SK-N-MC (cell line): ENCODE measurements around the gene THBS2.
"Not testable (repeated sequence)": the region's sequence is repeated elsewhere in the genome, so short reads cannot be mapped to it uniquely, and the experiment has no call there.

Experiments used
- DNase-seq: peaks from one replicate; pipeline ENCODE4 v3.0.0-alpha.2; 2011; ENCODE audit warnings: low read depth, low spot score
- H3K27ac ChIP-seq: fragments of 200-600 bp; sonication (generic); 2 replicates; pipeline ENCODE4 v1.5.1; 2016; ENCODE audit warnings: mixed run types
- H3K36me3 ChIP-seq: fragments of 200-600 bp; sonication (generic); 2 replicates; pipeline ENCODE4 v1.6.1; 2017; ENCODE audit warnings: antibody characterized with exemption, low read length, mixed read lengths; ENCODE audit not compliant: insufficient read depth
- H3K4me3 ChIP-seq: fragments of 200-600 bp; sonication (generic); 2 replicates; pipeline ENCODE4 v1.5.1; 2016
- H3K9ac ChIP-seq: fragments of 200-600 bp; sonication (generic); 2 replicates; pipeline ENCODE4 v1.8.0; 2017; ENCODE audit warnings: mixed run types, mixed read lengths; ENCODE audit not compliant: insufficient read length
- H3K9me3 ChIP-seq: fragments of 200-600 bp; sonication (generic); 2 replicates; pipeline ENCODE4 v1.6.1; 2017; ENCODE audit warnings: low read depth, mild to moderate bottlenecking, antibody characterized with exemption, low read length, moderate library complexity, mixed read lengths
- EZH2 ChIP-seq: fragments of 200-600 bp; sonication (generic); IDR thresholded peaks from one replicate; pipeline ENCODE4 v1.6.1; 2017; ENCODE audit warnings: antibody characterized with exemption
- FOXP2 ChIP-seq: optimal IDR thresholded peaks from 2 replicates; pipeline ENCODE3; 2011; ENCODE audit warnings: mild to moderate bottlenecking, moderate library complexity; ENCODE audit not compliant: insufficient read depth; ENCODE audit errors: extremely low read length, control extremely low read depth
- POLR2AphosphoS5 ChIP-seq: IDR thresholded peaks from 2 replicates; pipeline ENCODE4 v1.6.1; 2012; ENCODE audit warnings: mild to moderate bottlenecking, low read depth, low read length, borderline replicate concordance

The THBS2 gene

DNA sequence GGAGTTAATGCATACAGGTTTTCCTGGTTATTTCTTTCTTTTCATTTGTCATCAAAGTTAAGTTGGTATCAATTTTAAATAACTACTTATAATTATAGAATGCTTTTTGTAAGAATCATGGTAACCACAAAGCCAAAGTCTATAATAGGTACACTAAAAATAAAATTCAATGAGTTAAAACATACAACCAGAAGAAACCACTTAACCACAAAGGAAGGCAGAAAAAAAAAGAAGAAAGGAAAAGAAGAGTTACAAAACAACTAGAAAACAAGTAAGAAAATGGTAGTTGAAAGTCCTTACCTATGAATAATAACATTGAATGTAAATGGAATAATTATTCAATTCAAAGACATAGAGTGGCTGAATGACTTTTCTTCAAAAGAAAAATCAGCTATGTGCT lies 45.6 kb downstream of the THBS2 start:
- no peaks in the 10 kb centered on the region for H3K9me3 ChIP-seq
- no peak for TF ChIP-seq FOXP2
- TF ChIP-seq POLR2AphosphoS5, result no peak
- TF ChIP-seq EZH2, result no peak
- H3K36me3 ChIP-seq, result no peaks in the 10 kb centered on the region
- H3K4me3 ChIP-seq, result no peak overlapping the region
- no peak for DNase-seq
- no peak overlapping the region for H3K9ac ChIP-seq
- H3K27ac ChIP-seq, result no peak overlapping the region

DNA sequence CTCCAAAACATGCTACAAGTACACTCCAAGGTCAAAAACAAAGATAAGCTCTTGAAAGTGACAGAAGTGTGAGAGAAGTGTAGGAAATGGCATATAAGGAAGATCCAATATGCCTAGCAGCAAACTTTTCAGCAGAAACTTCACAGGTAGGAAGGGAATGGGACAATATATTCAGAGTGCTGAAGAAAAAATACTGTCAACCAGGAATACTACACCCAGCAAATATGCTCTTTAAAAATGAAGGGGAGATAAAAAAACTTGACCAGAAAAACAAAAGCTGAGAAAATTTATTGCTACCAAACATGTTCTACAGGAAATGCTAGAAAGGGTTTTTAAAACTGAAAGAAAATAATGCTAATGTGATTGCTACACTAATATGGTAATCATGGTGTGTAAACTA lies 46.2 kb downstream of the THBS2 start:
- no peaks in the 10 kb centered on the region for H3K36me3 ChIP-seq
- no peaks in the 10 kb centered on the region for H3K9me3 ChIP-seq
- no peak for TF ChIP-seq EZH2
- no peak for TF ChIP-seq POLR2AphosphoS5
- TF ChIP-seq FOXP2, result no peak
- H3K9ac ChIP-seq, result no peak overlapping the region
- no peak overlapping the region for H3K4me3 ChIP-seq
- no peak overlapping the region for H3K27ac ChIP-seq
- no peak for DNase-seq

DNA sequence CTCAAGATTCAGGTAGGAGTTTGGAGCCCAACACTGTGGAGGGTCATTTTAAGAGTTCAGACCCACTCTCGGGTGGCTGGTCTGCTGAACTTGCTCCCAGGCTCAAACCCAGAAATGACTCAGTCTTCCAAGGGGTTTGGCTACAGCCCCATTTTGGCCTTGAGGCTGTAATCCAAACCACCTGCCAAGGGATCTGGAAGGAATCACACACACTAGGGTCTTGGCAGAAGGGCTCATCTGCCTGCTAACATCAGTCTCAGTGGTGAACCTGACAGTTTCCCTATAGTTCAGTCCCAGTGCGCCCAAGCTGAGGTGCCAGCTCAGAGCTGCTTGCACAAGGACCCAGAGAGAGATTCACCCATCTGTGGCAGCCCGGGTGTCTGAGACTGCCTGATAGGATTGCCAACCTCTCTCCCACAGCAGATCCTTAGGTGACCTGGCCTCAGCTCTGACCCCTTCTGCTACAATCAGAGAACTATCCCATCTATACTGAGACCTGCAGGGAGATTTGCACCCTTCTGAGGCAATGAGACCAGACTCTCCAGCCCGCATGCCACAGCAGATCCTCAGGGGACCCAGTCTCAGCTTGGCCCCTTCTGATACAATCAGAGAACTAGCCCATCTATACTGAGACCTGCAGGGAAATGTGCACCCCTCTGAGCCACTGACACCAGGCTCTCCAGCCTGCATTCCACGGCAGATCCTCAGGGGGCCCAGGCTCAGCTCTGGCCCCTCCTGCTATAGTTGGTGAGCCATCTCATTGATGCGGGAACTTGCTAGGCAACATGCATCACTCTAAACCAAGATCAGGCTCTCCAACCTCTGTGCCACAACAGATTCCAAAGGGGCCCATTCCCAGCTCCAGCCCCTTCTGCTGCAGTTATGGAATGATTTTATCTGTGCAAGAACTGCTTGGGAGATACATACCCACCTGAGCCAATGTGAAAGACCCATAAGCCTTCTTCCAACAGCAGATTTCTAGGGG lies 48.2 kb downstream of the THBS2 start:
- H3K4me3 ChIP-seq, result no peak overlapping the region
- H3K9ac ChIP-seq, result no peak overlapping the region
- H3K36me3 ChIP-seq, result no peaks in the 10 kb centered on the region
- DNase-seq, result no peak
- no peak overlapping the region for H3K27ac ChIP-seq
- no peak for TF ChIP-seq POLR2AphosphoS5
- no peak for TF ChIP-seq FOXP2
- TF ChIP-seq EZH2, result no peak
- no peaks in the 10 kb centered on the region for H3K9me3 ChIP-seq

DNA sequence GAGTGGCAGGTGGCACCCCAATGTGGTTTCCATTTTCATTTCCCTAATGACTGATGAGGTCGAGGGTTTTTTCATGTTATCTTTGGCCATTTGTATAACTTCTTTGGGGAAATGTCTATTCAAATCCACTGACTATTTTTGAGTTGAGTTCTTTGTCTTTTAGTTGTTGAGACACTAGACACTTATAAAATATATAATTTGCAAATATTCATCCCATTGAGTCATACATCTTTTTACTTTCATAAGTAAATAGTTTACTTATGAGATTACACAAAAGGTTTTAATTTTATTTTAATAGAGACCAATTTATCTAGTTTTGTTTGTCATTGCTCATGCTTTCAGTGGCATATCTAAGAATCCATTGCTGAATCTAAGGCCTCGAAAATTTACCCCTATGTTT lies 49.5 kb downstream of the THBS2 start:
- Histone ChIP-seq H3K27ac (no peak overlapping the region), H3K9me3 (no peaks in the 10 kb centered on the region), H3K36me3 (no peaks in the 10 kb centered on the region), H3K9ac (no peak overlapping the region), H3K4me3 (no peak overlapping the region)
- no peak for TF ChIP-seq FOXP2
- no peak for TF ChIP-seq POLR2AphosphoS5
- no peak for TF ChIP-seq EZH2
- DNase-seq, result no peak

DNA sequence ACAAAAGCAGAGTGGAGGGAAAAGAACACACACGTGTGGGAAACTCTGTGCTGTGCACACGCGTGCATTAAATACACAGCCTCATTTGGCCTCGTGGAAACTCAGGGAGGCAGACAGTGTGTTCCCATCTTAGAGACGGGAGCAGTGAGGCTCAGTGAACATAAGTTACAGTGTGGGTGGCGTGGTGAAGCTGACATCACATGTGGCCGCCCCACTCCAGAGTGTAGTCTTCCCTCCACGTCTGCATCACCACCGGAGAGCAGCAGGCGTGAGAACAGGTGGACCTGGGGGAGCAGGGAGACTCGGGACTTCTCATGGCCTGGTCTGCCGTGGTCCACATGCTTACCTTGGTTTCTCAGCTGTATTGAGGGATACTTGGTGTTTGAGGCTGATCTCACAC lies 51.7 kb downstream of the THBS2 start:
- Histone ChIP-seq H3K9me3 (no peaks in the 10 kb centered on the region), H3K36me3 (no peaks in the 10 kb centered on the region), H3K27ac (no peak overlapping the region), H3K9ac (no peak overlapping the region), H3K4me3 (no peak overlapping the region)
- no peak for DNase-seq
- TF ChIP-seq POLR2AphosphoS5 (no peak), EZH2 (no peak), FOXP2 (no peak)

DNA sequence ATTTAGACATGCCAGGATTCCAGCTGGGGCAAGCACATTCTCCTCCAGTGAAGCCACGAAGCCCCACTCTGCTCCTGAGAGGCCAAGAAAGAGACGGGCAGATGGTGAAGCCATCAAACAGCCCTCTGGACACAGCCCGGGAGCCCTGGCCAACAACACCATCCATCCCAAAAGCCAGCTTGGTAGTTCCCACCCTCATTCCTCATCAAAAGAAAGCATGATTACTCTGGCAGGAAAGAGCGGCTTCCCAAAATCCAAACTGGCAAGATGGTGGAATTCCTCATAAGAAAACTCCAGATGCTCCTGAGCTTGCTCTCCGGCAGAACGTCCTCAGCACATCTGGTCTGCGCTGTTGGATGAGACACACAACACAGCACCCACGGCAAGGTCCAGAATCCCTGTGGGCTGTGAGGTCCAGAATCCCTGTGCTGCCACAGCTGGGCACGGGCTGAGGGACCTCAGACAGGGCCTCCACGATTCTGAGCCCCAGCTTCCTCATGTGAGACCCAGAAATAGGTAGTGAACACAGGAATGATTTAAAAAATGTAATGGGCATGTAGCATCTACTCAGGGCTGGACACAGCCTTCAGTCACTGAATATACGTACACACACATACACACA lies 52.6 kb downstream of the THBS2 start:
- no peak for DNase-seq
- TF ChIP-seq EZH2, result no peak
- no peak for TF ChIP-seq FOXP2
- no peak for TF ChIP-seq POLR2AphosphoS5
- no peak overlapping the region for H3K27ac ChIP-seq
- H3K9ac ChIP-seq, result no peak overlapping the region
- no peaks in the 10 kb centered on the region for H3K36me3 ChIP-seq
- no peaks in the 10 kb centered on the region for H3K9me3 ChIP-seq
- H3K4me3 ChIP-seq, result no peak overlapping the region

DNA sequence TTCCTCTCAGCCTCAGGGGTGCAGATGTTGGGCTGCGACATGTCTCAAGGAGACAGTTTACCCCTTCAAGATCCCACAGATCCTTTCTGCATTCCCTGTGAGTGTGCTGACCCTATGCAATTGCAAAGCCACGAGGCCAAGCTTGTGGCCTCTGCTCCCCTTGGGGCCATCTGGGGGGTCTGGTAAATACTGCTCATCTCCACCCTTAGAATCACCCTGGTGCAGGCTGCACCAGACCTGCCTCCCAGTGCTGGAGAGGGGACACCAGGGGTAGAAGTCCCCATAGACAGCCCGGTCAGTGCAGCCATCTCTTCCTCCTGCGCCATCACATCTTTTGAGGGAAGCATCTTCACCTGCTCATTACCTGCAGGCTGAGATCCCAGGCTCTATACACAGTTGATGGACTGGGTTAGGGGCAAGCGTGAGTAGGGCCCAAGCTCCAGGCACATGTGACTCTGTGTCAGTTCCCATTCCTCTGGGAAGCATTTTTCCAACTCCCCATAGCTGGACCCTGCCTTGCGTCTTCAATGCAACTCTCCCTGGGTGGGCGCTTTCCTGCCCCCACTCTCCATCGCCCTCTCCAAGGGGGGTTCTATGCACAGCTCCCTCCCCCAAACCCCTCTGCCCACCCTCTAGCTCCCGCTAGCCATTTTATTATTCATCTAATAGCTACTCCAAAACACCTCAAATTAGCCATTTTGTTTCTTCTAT lies 53.9 kb downstream of the THBS2 start:
- Histone ChIP-seq H3K4me3 (no peak overlapping the region), H3K27ac (no peak overlapping the region), H3K9me3 (no peaks in the 10 kb centered on the region), H3K36me3 (no peaks in the 10 kb centered on the region), H3K9ac (no peak overlapping the region)
- no peak for DNase-seq
- no peak for TF ChIP-seq EZH2
- no peak for TF ChIP-seq POLR2AphosphoS5
- TF ChIP-seq FOXP2, result no peak

DNA sequence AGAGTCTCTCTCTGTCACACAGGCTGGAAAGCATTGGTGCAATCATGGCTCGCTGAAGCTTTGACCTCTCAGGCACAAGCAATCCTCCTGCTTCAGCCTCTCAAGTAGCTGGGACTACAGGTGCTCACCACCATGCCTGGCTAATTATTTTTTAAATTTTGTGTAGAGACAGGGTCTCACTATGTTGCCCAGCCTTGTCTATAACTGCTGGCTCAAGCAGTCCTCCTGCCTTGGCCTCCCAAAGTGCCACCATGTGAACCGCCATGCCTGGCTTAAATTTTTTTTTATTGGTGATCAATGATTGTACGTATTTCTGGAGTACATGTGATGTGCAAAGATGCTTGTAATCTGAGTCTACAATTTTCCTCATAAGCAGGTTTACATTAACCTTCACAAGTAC lies 54.8 kb downstream of the THBS2 start:
- TF ChIP-seq EZH2, result no peak
- no peak for TF ChIP-seq FOXP2
- H3K27ac ChIP-seq, result no peak overlapping the region
- no peak overlapping the region for H3K9ac ChIP-seq
- no peaks in the 10 kb centered on the region for H3K9me3 ChIP-seq
- no peak overlapping the region for H3K4me3 ChIP-seq
- no peak for DNase-seq
- no peaks in the 10 kb centered on the region for H3K36me3 ChIP-seq

DNA sequence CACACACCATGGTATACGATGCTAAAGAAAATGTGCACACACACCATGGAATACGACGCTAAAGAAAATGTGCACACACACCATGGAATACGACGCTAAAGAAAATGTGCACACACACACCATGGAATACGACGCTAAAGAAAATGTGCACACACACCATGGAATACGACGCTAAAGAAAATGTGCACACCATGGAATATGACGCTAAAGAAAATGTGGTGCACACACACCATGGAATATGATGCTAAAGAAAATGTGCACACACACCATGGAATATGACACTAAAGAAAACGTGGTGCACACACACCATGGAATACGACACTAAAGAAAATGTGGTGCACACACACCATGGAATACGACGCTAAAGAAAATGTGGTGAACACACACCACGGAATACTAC lies 55.7 kb downstream of the THBS2 start:
- not testable (repeated sequence) for H3K36me3 ChIP-seq, H3K4me3 ChIP-seq, H3K9ac ChIP-seq, H3K9me3 ChIP-seq, H3K27ac ChIP-seq, DNase-seq

DNA sequence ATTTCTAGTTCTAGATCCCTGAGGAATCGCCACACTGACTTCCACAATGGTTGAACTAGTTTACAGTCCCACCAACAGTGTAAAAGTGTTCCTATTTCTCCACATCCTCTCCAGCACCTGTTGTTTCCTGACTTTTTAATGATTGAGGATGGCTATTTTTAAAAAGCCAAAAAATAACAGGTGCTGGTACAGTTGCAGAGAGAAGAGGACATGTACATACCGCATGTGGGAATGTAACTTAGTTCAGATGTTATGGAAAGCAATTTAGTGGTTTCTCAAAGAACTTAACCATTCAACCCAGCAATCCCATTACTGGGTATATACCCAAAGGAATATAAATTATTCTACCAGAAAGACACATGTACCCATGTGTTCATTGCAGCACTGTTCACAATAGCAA lies 57.4 kb downstream of the THBS2 start:
- not testable (repeated sequence) for H3K9me3 ChIP-seq, H3K4me3 ChIP-seq, H3K9ac ChIP-seq, H3K36me3 ChIP-seq, H3K27ac ChIP-seq, DNase-seq
